ENCODE results near the gene RMDN2.
A peak's percentile ranks its signal among the peaks of the same experiment; 100 is the strongest.
"Not testable (repeated sequence)": the region's sequence is repeated elsewhere in the genome, so short reads cannot be mapped to it uniquely, and the experiment has no call there.

RMDN2 gene

DNA sequence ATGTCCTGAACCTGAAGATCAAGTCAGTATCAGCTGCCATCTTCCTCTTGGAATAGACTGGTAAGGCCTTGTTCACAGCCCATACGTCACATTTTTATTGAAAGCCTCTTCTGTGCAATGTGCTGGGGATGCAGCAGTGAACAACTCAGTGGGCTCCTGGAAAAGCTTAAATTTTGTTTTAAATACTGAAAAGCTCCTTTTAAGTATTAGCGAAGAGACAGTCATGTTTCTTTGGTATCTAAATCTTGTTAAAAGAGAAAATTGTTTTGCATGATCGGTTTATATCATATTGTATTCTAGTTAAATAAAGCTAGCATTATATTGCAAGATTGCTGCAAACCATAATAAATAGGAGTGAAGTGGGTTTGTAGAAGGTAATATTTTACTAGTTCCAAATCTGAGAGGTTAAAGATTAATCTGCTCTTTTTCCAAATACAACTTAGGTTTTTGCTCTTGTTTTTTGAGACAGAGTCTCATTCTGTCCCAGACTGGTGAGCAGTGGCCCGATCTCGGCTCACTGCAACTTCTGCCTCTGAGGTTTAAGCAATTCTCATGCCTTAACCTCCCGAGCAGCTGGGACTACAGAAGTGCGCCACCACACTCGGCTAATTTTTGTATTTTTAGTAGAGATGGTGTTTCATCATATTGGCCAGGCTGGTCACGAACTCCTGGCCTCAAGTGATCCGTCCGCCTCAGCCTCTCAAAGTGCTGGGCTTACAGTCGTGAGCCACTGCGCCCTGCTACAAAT, 1.6 kb upstream of the RMDN2 start:
- Mint-ChIP-seq H3K36me3 (ENCODE audit: insufficient read depth) (peaks cover 13% of the 10 kb centered on the region), H3K9me3 (no peaks in the 10 kb centered on the region), H3K27me3 (peaks cover 12 to 16% of the 10 kb centered on the region in 2 donors), H3K4me1 (ENCODE audit: low read depth in 2 of 2) (peaks cover 4 to 6% of the 10 kb centered on the region in 2 donors), H3K27ac (no peak overlapping the region), H3K4me3 (peak overlapping the region; percentile 79 to 99)
- ATAC-seq (replicated peaks) (no peak), DNase-seq (no peak)

DNA sequence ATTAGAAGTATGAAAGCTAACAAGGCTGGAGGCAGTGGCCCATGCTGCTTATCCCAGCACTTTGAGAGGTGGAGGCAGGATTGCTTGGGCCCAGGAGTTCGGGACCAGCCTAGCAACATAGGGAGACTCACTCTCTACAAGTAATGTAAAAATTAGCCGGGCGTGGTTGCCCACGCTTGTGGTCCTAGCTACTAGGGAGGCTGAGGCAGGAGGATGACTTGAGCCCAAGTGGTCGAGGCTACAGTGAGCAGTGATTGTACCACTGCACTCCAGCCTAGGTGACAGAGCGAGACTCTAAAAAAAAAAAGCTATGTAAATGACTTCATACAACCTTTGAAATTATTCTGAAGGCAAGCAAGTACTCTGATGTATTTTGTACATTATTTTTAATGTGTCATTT, 1.5 kb downstream of the RMDN2 start:
- peaks cover 4 to 6% of the 10 kb centered on the region in 2 donors for H3K4me1 Mint-ChIP-seq (ENCODE audit: low read depth in 2 of 2)
- DNase-seq (no peak), ATAC-seq (replicated peaks) (no peak)
- no peak overlapping the region for H3K4me3 Mint-ChIP-seq
- no peaks in the 10 kb centered on the region for H3K27me3 Mint-ChIP-seq
- H3K27ac Mint-ChIP-seq: no peak overlapping the region
- no peaks in the 10 kb centered on the region for H3K9me3 Mint-ChIP-seq
- H3K36me3 Mint-ChIP-seq (ENCODE audit: insufficient read depth): peaks cover 13% of the 10 kb centered on the region

DNA sequence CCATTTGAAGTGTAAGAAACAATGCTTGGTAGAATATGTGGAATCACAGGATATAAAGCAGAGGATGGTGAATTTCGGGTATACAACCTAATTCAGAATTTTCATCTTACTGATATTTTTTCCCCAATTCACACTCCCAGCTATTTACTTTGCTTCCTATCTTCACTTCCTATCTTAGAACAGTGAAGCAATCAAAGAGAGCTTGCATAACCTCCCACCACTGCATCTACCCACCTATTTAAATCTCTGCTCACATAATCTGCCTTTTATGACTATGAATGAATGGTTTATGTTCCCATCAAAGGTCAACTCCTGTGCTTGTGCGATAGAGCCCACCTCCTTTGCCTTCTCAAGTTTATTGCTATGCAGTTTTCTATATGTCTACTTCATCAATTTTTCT, 3.3 kb downstream of the RMDN2 start:
- Mint-ChIP-seq H3K9me3 (no peaks in the 10 kb centered on the region), H3K4me3 (no peak overlapping the region), H3K4me1 (ENCODE audit: low read depth in 2 of 2) (peaks cover 4 to 6% of the 10 kb centered on the region in 2 donors), H3K36me3 (ENCODE audit: insufficient read depth) (peaks cover 13% of the 10 kb centered on the region), H3K27me3 (no peaks in the 10 kb centered on the region), H3K27ac (peak overlapping the region in 1 of 2 donors; percentile 2)
- ATAC-seq (replicated peaks) (no peak), DNase-seq (no peak)

DNA sequence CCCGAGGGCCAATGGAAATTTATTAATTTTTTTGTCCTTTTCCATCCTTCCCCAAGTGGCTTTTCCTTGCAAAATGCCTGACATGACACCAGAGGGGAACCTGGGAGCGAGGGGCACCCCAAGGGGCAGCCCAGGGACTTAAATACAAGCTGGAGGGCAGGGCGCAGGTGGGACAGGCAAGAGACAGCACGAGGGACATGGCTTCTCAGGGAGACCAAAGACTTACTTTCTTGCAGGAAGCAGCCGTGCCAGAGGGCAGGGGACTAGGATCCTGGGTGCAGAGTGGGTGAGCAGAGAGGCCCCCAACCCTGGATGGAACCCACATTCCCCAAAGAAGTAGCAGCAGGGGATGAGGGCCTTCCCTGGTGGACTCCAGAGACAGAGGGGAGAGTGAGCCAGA, 5.3 kb downstream of the RMDN2 start:
- H3K36me3 Mint-ChIP-seq (ENCODE audit: insufficient read depth); H3K27ac Mint-ChIP-seq; ATAC-seq (replicated peaks); H3K4me1 Mint-ChIP-seq (ENCODE audit: low read depth in 2 of 2); DNase-seq; H3K4me3 Mint-ChIP-seq; H3K9me3 Mint-ChIP-seq; H3K27me3 Mint-ChIP-seq: not testable (repeated sequence)

DNA sequence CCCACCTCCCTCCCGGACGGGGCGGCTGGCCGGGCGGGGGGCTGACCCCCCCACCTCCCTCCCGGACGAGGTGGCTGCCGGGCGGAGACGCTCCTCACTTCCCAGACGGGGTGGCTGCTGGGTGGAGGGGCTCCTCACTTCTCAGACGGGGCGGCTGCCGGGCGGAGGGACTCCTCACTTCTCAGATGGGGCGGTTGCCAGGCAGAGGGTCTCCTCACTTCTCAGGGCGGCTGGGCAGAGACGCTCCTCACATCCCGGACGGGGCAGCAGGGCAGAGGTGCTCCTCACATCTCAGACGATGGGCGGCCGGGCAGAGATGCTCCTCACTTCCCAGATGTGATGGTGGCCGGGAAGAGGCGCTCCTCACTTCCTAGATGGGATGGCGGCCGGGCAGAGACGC, 7.8 kb downstream of the RMDN2 start:
- not testable (repeated sequence) for H3K27ac Mint-ChIP-seq; H3K27me3 Mint-ChIP-seq; H3K36me3 Mint-ChIP-seq (ENCODE audit: insufficient read depth); ATAC-seq (replicated peaks); H3K9me3 Mint-ChIP-seq; H3K4me3 Mint-ChIP-seq; DNase-seq
- peaks cover 15 to 23% of the 10 kb centered on the region in 2 donors for H3K4me1 Mint-ChIP-seq (ENCODE audit: low read depth in 2 of 2)

DNA sequence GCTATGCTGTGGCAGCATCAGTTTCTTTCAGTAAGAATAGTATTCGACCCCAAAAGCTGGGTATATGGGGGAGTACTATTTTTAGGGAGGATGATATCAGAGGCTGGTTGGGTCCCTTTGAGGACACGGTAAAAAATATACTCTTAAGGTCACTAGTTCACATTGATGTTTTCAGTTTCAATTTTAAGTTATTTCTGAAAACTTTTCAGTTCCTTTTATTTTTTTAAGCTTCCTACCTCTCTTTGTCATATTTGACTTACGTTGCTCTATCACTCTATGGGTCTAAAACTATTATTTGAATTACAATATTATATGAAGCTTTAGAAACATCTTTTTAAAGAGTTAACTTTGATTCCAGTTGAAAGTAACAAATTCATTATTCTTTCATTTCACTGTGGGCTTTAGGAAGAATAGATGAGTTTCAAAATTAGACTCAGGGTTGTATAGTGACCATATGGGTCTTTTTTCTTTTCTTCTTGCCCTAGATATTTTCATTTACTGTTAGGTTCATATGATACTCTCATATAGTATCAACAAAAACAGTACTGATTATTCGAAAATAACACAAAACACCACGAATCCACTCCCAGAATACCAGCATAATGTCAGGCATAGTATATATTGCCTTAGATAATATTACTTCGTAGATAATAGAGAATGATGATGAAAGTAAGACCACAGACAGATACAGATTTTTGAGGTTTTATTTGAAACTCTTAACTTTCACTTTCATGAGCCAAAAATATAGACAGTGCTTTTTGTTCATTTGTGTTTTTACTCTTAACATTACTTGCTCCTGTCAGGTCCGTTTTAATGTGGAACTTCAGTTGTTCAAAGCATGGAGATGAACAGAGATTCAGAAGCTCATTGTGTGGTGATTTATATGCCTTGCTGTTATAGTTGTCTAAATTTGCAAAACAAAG, 9.8 kb downstream of the RMDN2 start:
- H3K4me1 Mint-ChIP-seq (ENCODE audit: low read depth in 2 of 2): peaks cover 15 to 23% of the 10 kb centered on the region in 2 donors
- DNase-seq (no peak), ATAC-seq (replicated peaks) (peak; percentile 21)
- H3K9me3 Mint-ChIP-seq: peaks cover 2 to 14% of the 10 kb centered on the region in 2 donors
- H3K4me3 Mint-ChIP-seq: peak overlapping the region; percentile 60 to 70
- no peaks in the 10 kb centered on the region for H3K27me3 Mint-ChIP-seq
- H3K27ac Mint-ChIP-seq: peak overlapping the region in 1 of 2 donors; percentile 70
- no peaks in the 10 kb centered on the region for H3K36me3 Mint-ChIP-seq (ENCODE audit: insufficient read depth)

DNA sequence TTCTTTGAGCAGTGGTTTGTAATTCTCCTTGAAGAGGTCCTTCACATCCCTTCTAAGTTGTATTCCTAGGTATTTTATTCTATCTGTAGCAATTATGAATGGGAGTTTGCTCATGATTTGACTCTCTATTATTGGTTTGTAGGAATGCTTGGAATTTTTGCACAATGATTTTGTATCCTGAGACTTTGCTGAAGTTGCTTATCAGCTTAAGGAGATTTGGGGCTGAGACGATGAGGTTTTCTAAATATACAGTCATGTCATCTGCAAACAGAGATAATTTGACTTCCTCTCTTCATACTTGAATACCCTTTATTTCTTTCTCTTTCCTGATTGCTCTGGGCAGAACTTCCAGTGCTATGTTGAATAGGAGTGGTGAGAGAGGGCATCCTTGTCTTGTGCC, 12.5 kb downstream of the RMDN2 start:
- H3K27me3 Mint-ChIP-seq; H3K36me3 Mint-ChIP-seq (ENCODE audit: insufficient read depth); H3K27ac Mint-ChIP-seq; DNase-seq; H3K4me3 Mint-ChIP-seq; ATAC-seq (replicated peaks): not testable (repeated sequence)
- Mint-ChIP-seq H3K4me1 (ENCODE audit: low read depth in 2 of 2) (peaks cover 15 to 23% of the 10 kb centered on the region in 2 donors), H3K9me3 (peaks cover 2 to 14% of the 10 kb centered on the region in 2 donors)

DNA sequence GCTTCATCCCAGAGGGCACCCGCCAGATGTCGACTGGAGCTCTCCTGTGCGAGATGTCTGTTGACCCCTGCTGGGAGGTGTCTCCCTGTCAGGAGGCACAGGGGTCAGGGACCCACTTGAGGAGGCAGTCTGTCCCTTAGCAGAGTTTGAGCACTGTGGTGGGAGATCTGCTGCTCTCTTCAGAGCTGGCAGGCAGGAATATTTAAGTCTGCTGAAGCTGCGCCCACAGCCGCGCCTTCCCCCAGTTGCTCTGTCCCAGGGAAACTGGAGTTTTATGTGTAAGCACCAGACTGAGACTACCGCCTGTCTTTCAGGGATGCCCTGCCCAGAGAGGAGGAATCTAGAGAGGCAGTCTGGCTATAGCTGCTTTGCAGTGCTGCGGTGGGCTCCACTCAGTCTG, 16.2 kb downstream of the RMDN2 start:
- ATAC-seq (replicated peaks); H3K27me3 Mint-ChIP-seq: not testable (repeated sequence)

DNA sequence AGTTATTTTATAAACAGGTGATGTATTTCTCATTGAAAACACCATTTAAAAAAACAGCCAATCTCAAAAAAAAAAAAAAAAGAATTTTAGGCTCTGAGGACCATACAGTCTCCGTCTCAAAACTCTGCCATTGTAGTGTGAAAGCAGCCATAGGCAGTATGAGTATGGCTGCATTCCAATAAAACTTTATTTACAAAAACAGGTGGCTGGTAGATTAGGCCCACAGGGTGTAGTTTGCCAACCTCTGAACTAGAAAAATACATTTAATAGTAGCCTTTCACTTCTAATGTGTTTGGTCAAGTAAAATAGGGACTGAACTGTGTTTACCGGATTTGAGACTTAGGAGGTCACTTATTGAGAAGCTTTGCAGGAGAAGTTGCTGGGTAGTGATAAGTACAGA, 19.2 kb downstream of the RMDN2 start:
- no peaks in the 10 kb centered on the region for H3K36me3 Mint-ChIP-seq (ENCODE audit: insufficient read depth)
- no peaks in the 10 kb centered on the region for H3K4me1 Mint-ChIP-seq (ENCODE audit: low read depth in 2 of 2)
- peak overlapping the region in 1 of 2 donors; percentile 7 for H3K27ac Mint-ChIP-seq
- no peak overlapping the region for H3K4me3 Mint-ChIP-seq
- H3K27me3 Mint-ChIP-seq: no peaks in the 10 kb centered on the region
- ATAC-seq (replicated peaks) (no peak), DNase-seq (no peak)
- peaks cover 0 to 6% of the 10 kb centered on the region in 2 donors for H3K9me3 Mint-ChIP-seq

More for the DNA sequence above, 16.2 kb downstream of the RMDN2 start:
- H3K4me3 Mint-ChIP-seq; H3K4me1 Mint-ChIP-seq (ENCODE audit: low read depth in 2 of 2); H3K27ac Mint-ChIP-seq; H3K36me3 Mint-ChIP-seq (ENCODE audit: insufficient read depth); DNase-seq: not testable (repeated sequence)
- peaks cover 2 to 14% of the 10 kb centered on the region in 2 donors for H3K9me3 Mint-ChIP-seq

DNA sequence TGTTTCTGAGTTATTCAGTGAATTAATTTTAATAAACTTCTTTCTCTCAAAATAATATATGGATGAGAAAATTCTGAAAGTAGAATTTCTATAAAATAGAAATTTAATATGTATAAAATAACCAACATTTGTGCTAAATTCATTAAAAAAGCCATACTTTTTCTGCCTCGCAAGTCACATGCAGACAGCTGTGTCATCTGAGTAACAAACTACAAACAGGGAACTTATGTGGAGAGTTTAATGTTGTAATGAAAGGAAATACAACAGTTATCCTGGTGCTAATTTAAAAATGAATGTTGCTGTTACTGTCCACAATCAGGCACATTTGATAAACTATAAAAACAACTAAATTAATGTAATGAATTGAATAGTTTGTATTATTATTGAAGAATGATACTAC, 22.2 kb downstream of the RMDN2 start:
- Mint-ChIP-seq H3K4me3 (no peak overlapping the region), H3K4me1 (ENCODE audit: low read depth in 2 of 2) (no peaks in the 10 kb centered on the region), H3K27me3 (no peaks in the 10 kb centered on the region), H3K27ac (no peak overlapping the region), H3K9me3 (no peaks in the 10 kb centered on the region), H3K36me3 (ENCODE audit: insufficient read depth) (no peaks in the 10 kb centered on the region)
- DNase-seq (no peak), ATAC-seq (replicated peaks) (no peak)

DNA sequence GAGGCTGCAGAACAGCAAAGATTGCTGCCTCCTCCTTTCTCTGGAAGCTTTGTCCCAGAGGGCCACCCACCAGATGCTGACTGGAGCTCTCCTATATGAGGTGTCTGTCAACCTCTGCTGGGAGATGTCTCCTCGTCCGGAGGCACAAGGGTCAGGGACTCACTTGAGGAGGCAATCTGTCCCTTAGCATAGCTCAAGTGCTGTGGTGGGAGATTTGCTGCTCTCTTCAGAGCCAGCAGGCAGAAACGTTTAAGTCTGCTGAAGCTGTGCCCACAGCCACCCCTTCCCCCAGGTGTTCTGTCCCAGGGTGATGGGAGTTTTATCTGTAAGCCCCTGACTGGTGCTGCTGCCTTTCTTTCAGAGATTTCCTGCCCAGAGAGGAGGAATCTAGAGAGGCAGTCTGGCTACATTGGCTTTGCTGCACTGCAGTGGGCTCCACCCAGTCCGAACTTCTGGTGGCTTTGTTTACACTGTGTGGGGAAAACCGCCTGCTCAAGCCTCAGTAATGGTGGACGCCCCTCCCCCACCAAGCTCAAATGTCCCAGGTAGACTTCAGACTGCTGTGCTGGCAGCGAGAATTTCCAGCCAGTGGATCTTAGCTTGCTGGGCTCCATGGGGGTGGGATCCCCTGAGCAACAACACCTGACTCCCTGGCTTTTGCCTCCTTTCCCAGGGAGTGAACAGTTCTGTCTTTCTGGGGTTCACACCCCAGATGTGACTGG, 37.1 kb downstream of the RMDN2 start:
- H3K4me3 Mint-ChIP-seq; H3K27ac Mint-ChIP-seq; H3K4me1 Mint-ChIP-seq (ENCODE audit: low read depth in 2 of 2); H3K36me3 Mint-ChIP-seq (ENCODE audit: insufficient read depth); DNase-seq; ATAC-seq (replicated peaks): not testable (repeated sequence)
- peaks cover 4 to 22% of the 10 kb centered on the region in 2 donors for H3K9me3 Mint-ChIP-seq
- peaks cover 0 to 14% of the 10 kb centered on the region in 2 donors for H3K27me3 Mint-ChIP-seq

DNA sequence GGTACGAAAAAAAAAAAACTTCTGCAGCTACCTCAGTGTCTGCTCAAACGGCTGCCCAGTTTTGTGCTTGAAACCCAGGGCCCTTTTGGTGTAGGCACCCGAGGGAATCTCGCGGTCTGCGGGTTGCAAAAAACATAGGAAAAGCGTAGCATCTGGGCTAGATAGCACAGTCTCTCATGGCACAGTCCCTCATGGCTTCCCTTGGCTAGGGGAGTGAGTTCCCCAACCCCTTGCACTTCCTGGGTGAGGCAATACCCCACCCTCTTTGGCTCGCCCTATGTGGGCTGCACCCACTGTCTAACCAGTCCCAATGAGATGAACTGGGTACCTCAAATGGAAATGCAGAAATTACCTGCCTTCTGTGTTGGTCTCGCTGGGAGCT, 37.6 kb downstream of the RMDN2 start:
- not testable (repeated sequence) for ATAC-seq (replicated peaks); H3K36me3 Mint-ChIP-seq (ENCODE audit: insufficient read depth); H3K4me3 Mint-ChIP-seq; H3K27ac Mint-ChIP-seq; DNase-seq; H3K4me1 Mint-ChIP-seq (ENCODE audit: low read depth in 2 of 2)
- Mint-ChIP-seq H3K9me3 (peaks cover 4 to 22% of the 10 kb centered on the region in 2 donors), H3K27me3 (peaks cover 0 to 14% of the 10 kb centered on the region in 2 donors)

DNA sequence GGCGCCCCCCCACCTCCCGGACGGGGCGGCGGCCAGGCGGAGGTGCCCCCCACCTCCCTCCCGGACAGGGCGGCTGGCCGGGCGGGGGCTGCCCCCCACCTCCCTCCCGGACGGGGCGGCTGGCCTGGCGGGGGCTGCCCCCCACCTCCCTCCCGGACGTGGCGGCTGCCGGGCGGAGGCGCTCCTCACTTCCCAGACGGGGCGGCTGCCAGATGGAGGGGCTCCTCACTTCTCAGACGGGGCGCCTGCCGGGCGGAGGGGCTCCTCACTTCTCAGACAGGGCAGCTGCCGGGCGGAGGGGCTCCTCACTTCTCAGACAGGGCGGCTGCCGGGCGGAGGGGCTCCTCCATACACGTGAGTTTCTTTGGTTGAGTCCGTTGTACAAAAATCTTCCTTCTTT, 38.8 kb downstream of the RMDN2 start:
- H3K36me3 Mint-ChIP-seq (ENCODE audit: insufficient read depth); DNase-seq; H3K27ac Mint-ChIP-seq; H3K4me3 Mint-ChIP-seq; ATAC-seq (replicated peaks); H3K4me1 Mint-ChIP-seq (ENCODE audit: low read depth in 2 of 2): not testable (repeated sequence)
- peaks cover 0 to 14% of the 10 kb centered on the region in 2 donors for H3K27me3 Mint-ChIP-seq
- H3K9me3 Mint-ChIP-seq: peaks cover 4 to 22% of the 10 kb centered on the region in 2 donors
